ENCODE data around the gene KCNK4. TPM values are rescaled to one million over a fixed set of nuclear protein-coding genes. Genes with fewer than 3 reads are reported as not detected.

Gene KCNK4
- total RNA-seq, 1 experiment from 2014 or later: 0.28 TPM

DNA sequence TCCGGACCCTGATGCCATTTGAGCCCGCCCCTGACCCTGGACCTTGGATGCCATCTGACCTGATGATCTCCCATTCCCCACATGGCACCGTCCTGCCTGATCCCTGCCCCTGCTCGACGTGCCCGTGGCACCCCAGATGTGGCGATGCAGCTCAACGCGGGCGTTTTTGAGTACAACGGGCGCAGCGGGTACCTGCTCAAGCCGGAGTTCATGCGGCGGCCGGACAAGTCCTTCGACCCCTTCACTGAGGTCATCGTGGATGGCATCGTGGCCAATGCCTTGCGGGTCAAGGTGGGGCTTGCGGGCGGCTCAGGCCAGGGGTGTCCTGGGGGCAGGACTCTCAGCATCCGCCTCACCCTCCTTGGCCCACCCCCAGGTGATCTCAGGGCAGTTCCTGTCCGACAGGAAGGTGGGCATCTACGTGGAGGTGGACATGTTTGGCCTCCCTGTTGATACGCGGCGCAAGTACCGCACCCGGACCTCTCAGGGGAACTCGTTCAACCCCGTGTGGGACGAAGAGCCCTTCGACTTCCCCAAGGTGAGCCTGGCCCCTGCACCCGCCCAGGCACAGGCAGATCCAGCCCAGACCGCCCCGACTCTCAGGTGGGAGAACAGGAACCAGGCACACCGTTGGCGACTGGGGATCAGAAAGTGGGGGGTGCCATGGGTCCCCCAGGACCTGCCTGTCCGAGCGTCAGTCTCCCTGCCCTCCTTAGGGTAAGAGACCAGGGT lies 28.7 kb upstream of the KCNK4 start:
- no peaks in the 10 kb centered on the region for H3K27me3 ChIP-seq (ENCODE audit: insufficient read depth, low read length)
- H3K4ac ChIP-seq (ENCODE audit: low read depth, low read length): no peak overlapping the region
- H4K20me1 ChIP-seq (ENCODE audit: control insufficient read depth, insufficient read depth, insufficient read length): no peaks in the 10 kb centered on the region
- Mint-ChIP-seq H3K9me3 (no peaks in the 10 kb centered on the region), H3K4me3 (no peak overlapping the region; a peak in 1 of 5 replicates), H3K27ac (0 out of 7 replicates have a peak overlapping the region, but pooled peaks of 1 of the 3 experiments have one; percentile 31), H3K4me1 (peaks cover 0 to 8% of the 10 kb centered on the region in 2 experiments; a peak in 3 of 4 replicates), H3K36me3 (ENCODE audit: insufficient read depth in 1 of 3, low read depth in 3 of 3) (peaks cover 49 to 85% (median 67%) of the 10 kb centered on the region in 3 experiments), H3K27me3 (ENCODE audit: low read depth) (no peaks in the 10 kb centered on the region)
- no peaks in the 10 kb centered on the region for H3K9me3 ChIP-seq (ENCODE audit: control insufficient read depth, low read depth, low read length)
- no peak overlapping the region for H3K27ac ChIP-seq (ENCODE audit: insufficient read length, low read depth, low read length)
- no peak overlapping the region for H2AFZ ChIP-seq (ENCODE audit: low read length)
- no peak overlapping the region for H2BK5ac ChIP-seq (ENCODE audit: insufficient read length, low read length)
- no peak overlapping the region for H4K91ac ChIP-seq (ENCODE audit: insufficient read length, low read depth, low read length)
- no CpG with 5 or more reads among the region's 42 CpGs for WGBS (ENCODE audit: extremely low coverage, insufficient read length, low lambda C conversion rate)
- H3K79me2 ChIP-seq (ENCODE audit: insufficient read depth, low read length): no peaks in the 10 kb centered on the region
- H3K18ac ChIP-seq (ENCODE audit: insufficient read length, low read depth, low read length): no peak overlapping the region
- TF ChIP-seq, protein P1, sequence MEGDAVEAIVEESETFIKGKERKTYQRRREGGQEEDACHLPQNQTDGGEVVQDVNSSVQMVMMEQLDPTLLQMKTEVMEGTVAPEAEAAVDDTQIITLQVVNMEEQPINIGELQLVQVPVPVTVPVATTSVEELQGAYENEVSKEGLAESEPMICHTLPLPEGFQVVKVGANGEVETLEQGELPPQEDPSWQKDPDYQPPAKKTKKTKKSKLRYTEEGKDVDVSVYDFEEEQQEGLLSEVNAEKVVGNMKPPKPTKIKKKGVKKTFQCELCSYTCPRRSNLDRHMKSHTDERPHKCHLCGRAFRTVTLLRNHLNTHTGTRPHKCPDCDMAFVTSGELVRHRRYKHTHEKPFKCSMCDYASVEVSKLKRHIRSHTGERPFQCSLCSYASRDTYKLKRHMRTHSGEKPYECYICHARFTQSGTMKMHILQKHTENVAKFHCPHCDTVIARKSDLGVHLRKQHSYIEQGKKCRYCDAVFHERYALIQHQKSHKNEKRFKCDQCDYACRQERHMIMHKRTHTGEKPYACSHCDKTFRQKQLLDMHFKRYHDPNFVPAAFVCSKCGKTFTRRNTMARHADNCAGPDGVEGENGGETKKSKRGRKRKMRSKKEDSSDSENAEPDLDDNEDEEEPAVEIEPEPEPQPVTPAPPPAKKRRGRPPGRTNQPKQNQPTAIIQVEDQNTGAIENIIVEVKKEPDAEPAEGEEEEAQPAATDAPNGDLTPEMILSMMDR (conservative IDR thresholded peaks at IDR 0.05): no peak
- H3K23me2 ChIP-seq (ENCODE audit: insufficient read length, low read depth, low read length, poor library complexity, severe bottlenecking): no peaks in the 10 kb centered on the region
- H3K9ac ChIP-seq (ENCODE audit: extremely low read depth, insufficient read length, low read length): no peak overlapping the region
- no peak overlapping the region for H3K14ac ChIP-seq (ENCODE audit: insufficient read depth, low read length)
- no peak overlapping the region for H3K56ac ChIP-seq (ENCODE audit: insufficient read length, low read depth, low read length)
- no peak overlapping the region for H2BK15ac ChIP-seq (ENCODE audit: low read depth, low read length)
- no peak overlapping the region for H3K4me2 ChIP-seq (ENCODE audit: insufficient read depth, insufficient read length, low read length)
- H2BK12ac ChIP-seq (ENCODE audit: insufficient read length, low read depth, low read length): no peak overlapping the region
- H3T11ph ChIP-seq (ENCODE audit: low read length): no peak overlapping the region
- H3K79me1 ChIP-seq (ENCODE audit: insufficient read depth, low read depth, low read length, poor library complexity, severe bottlenecking): no peaks in the 10 kb centered on the region
- no peak overlapping the region for H2BK20ac ChIP-seq (ENCODE audit: low read depth, low read length, poor library complexity, severe bottlenecking)
- no peak overlapping the region for H4K8ac ChIP-seq (replicated peaks; ENCODE audit: insufficient read length, low read depth, low read length)
- no peak overlapping the region for H2AK5ac ChIP-seq (ENCODE audit: insufficient read length, low read length)
- DNase-seq: no peak
- no peak overlapping the region for H4K5ac ChIP-seq (ENCODE audit: insufficient read length, low read depth, low read length)
- no peak overlapping the region for H2BK120ac ChIP-seq (ENCODE audit: low read depth, low read length, poor library complexity, severe bottlenecking)
- H3K23ac ChIP-seq (ENCODE audit: insufficient read length, low read depth, low read length): no peak overlapping the region
- no peaks in the 10 kb centered on the region for H3K4me1 ChIP-seq (ENCODE audit: insufficient read depth, low read length)

Data from H9 (cell line).